B cell (primary cell): ENCODE data around the gene CCKAR. TPM values are rescaled to one million over a fixed set of nuclear protein-coding genes. Genes with fewer than 3 reads are reported as not detected.

ENCODE experiments used
- ATAC-seq: fragments of 200-7000 bp; cut with Tn5 transposase; one replicate; pipeline ENCODE4 v1.10.0; 2021; ENCODE audit warnings: low read depth, mild to moderate bottlenecking, moderate number of reproducible peaks, moderate library complexity
- CTCF ChIA-PET: fragments of 350-600 bp; sonication (Branson Sonifier 250); formaldehyde crosslinking; loops from one replicate; lab custom pipeline; 2021; ENCODE audit warnings: antibody characterized with exemption, inconsistent platforms; lab: Charles Lee
- POLR2A ChIA-PET: fragments of 350-600 bp; sonication (Branson Sonifier 250); formaldehyde crosslinking; loops from one replicate; lab custom pipeline; 2021; ENCODE audit warnings: antibody characterized with exemption; lab: Charles Lee
- DNase-seq: peaks from one replicate; pipeline ENCODE4 v3.0.0; 2013
- H2AFZ ChIP-seq: 2 replicates; pipeline ENCODE4 v1.6.1; 2012; ENCODE audit warnings: mild to moderate bottlenecking, low read depth, low read length; ENCODE audit not compliant: insufficient read depth, poor library complexity, severe bottlenecking
- H3K27ac ChIP-seq, 2 donors: 1 replicate in 1 of 2; 2 replicates in 1 of 2; pipeline ENCODE4 v1.5.1; 2012 to 2013; ENCODE audit warnings: low read length in 2 of 2, mild to moderate bottlenecking in 2 of 2, moderate library complexity in 1 of 2
- H3K27me3 ChIP-seq, 4 experiments: fragments of 200-600 bp in 1 of 4; sonication (generic) in 1 of 4; replicated peaks in 1 of 4; 1 replicate in 2 of 4; 2 replicates in 2 of 4; pipeline versions ENCODE4 v1.6.1 to v1.7.0; 2013 to 2016; ENCODE audit warnings: low read length in 3 of 4, mild to moderate bottlenecking in 2 of 4, mixed read lengths in 1 of 4, moderate library complexity in 1 of 4; ENCODE audit not compliant: insufficient read depth in 4 of 4, control insufficient read depth in 3 of 4; ENCODE audit errors: control extremely low read depth in 1 of 4
- H3K36me3 ChIP-seq, 2 experiments: replicated peaks in 1 of 2; 1 replicate in 1 of 2; 2 replicates in 1 of 2; pipeline versions ENCODE4 v1.6.1 to v1.7.1; 2013; ENCODE audit warnings: low read length in 1 of 2; ENCODE audit not compliant: insufficient read depth in 2 of 2, control insufficient read depth in 1 of 2; ENCODE audit errors: control extremely low read depth in 1 of 2, extremely low read depth in 1 of 2
- H3K4me1 ChIP-seq, 2 donors: fragments of 200-600 bp in 1 of 2; sonication (generic) in 1 of 2; 1 replicate in 1 of 2; 2 replicates in 1 of 2; pipeline versions ENCODE4 v1.5.1 to v1.6.1; 2013 to 2017; ENCODE audit warnings: low read length in 2 of 2; ENCODE audit not compliant: control insufficient read depth in 2 of 2, insufficient read depth in 2 of 2
- H3K4me2 ChIP-seq: replicated peaks from 2 replicates; pipeline ENCODE3; 2012; ENCODE audit warnings: mild to moderate bottlenecking, low read depth, low read length; ENCODE audit not compliant: poor library complexity, severe bottlenecking
- H3K4me3 ChIP-seq, 5 experiments: fragments of 200-600 bp in 1 of 5; sonication (generic) in 1 of 5; 1 replicate in 3 of 5; 2 replicates in 2 of 5; pipeline versions ENCODE4 v1.5.1 to v1.7.0; 2011 to 2016; ENCODE audit warnings: low read length in 4 of 5, mild to moderate bottlenecking in 4 of 5, low read depth in 2 of 5, control low read depth in 1 of 5, moderate library complexity in 1 of 5; ENCODE audit not compliant: insufficient read depth in 1 of 5; ENCODE audit errors: control extremely low read depth in 1 of 5, extremely low read depth in 1 of 5
- H3K79me2 ChIP-seq: fragments of 200-600 bp; sonication (generic); one replicate; pipeline ENCODE4 v1.6.0; 2016; ENCODE audit warnings: low read length; ENCODE audit not compliant: control insufficient read depth, insufficient read depth
- H3K9ac ChIP-seq: fragments of 200-600 bp; sonication (generic); 2 replicates; pipeline ENCODE4 v1.6.1; 2017; ENCODE audit warnings: mild to moderate bottlenecking, low read length, moderate library complexity
- H3K9me3 ChIP-seq, 3 donors: one replicate each; pipeline versions ENCODE4 v1.6.1 to v1.7.1; 2013; ENCODE audit warnings: low read length in 2 of 3; ENCODE audit not compliant: control insufficient read depth in 2 of 3, insufficient read depth in 1 of 3; ENCODE audit errors: control extremely low read depth in 1 of 3
- H4K20me1 ChIP-seq: 2 replicates; pipeline ENCODE4 v1.6.0; 2012; ENCODE audit warnings: mild to moderate bottlenecking, low read length; ENCODE audit not compliant: insufficient read depth, control insufficient read depth, poor library complexity, severe bottlenecking
- H3K27ac Mint-ChIP-seq: one replicate; pipeline ENCODE4 v1.8.0; 2021; ENCODE audit warnings: mixed read lengths
- H3K27me3 Mint-ChIP-seq: one replicate; pipeline ENCODE4 v1.8.0; 2021; ENCODE audit warnings: mixed read lengths
- H3K4me1 Mint-ChIP-seq: one replicate; pipeline ENCODE4 v1.8.0; 2021; ENCODE audit warnings: mixed read lengths
- H3K4me3 Mint-ChIP-seq: one replicate; pipeline ENCODE4 v1.8.0; 2021; ENCODE audit warnings: mixed read lengths
- H3K9me3 Mint-ChIP-seq: one replicate; pipeline ENCODE4 v1.8.0; 2022; ENCODE audit warnings: mixed read lengths; ENCODE audit not compliant: insufficient read depth
- EZH2 ChIP-seq: IDR thresholded peaks from 2 replicates; pipeline ENCODE4 v1.6.1; 2012; ENCODE audit warnings: borderline replicate concordance, low read depth, mild to moderate bottlenecking, moderate library complexity, low read length; ENCODE audit not compliant: insufficient read depth, poor library complexity, severe bottlenecking
- WGBS: methylation state at CpG from one replicate; pipeline ENCODE4 v1.1.5; 2013; ENCODE audit warnings: missing lambda C conversion rate; ENCODE audit not compliant: insufficient coverage; 5-methylcytosine and 5-hydroxymethylcytosine counted together
- intact Hi-C: fragments of 100-400 bp; cut with micrococcal nuclease; formaldehyde crosslinking; loops from one replicate; pipeline ENCODE4 v1.10.0; 2022
- polyA plus RNA-seq: library from polyadenylated mRNA; depleted of rRNA; stranded (reverse); fragments of >200 nt; gene quantifications from 2 replicates; pipeline ENCODE4 v1.2.3, GENCODE V29; 2012
- total RNA-seq, 2 donors: library from RNA; stranded (reverse); fragments of 120-200 nt in 1 of 2; gene quantifications; 1 replicate in 1 of 2; 2 replicates in 1 of 2; pipeline versions ENCODE4 v1.2.3 to v1.2.4, GENCODE V29; 2013 to 2022
- TF ChIP-seq, protein P1 (sequence below): fragments of 200-600 bp; IDR thresholded peaks from one replicate; pipeline ENCODE4 v1.8.0; 2022; ENCODE audit warnings: antibody characterized with exemption, mild to moderate bottlenecking

Gene CCKAR
- total and polyA plus RNA-seq, 2 donors (not counting 1 experiment from before 2014, with no cell fraction given), result not detected

DNA sequence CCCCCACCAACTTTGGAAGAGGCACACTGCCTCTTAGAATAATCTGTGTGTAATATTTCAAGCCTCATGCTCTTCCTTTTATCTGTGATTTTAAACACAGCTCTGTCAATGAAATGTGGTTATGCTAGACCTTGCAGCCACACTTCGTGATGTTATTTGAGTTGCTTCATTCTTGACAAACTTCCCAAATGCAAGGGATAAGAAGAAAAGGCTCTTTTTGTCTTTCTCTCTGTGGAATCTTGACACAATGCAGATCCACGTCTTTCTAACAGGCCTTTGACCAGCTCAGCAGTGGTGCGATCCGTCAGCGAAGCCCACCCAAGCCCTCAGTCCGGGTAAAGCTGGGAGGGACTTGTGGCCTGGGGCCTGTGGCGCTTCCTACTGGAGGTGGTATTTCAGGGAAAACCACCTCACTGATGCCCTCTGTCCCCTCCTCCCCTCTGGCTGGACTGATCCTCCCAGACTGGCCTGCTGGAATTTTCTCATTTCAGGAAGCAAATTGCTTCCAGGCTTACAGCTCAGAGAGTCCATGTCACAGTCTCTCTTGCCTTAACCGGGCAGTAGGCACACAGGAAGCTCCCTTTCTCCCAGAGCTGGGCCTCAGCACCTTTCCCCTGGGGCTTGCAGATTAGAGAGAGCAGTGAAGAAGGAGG is 19.5 kb upstream of the CCKAR start:
- POLR2A ChIA-PET, result no interaction called here
- Histone ChIP-seq H3K9me3 (peaks cover 0 to 2% (median 0%) of the 10 kb centered on the region in 3 donors), H3K4me2 (no peak overlapping the region), H3K36me3 (no peaks in the 10 kb centered on the region), H3K27ac (no peak overlapping the region), H3K9ac (no peak overlapping the region), H4K20me1 (no peaks in the 10 kb centered on the region), H3K79me2 (no peaks in the 10 kb centered on the region), H3K27me3 (peaks cover 0 to 2% (median 0%) of the 10 kb centered on the region in 4 experiments), H3K4me3 (no peak overlapping the region), H2AFZ (no peak overlapping the region), H3K4me1 (no peaks in the 10 kb centered on the region)
- H3K4me1 Mint-ChIP-seq, result no peaks in the 10 kb centered on the region
- intact Hi-C loops, result no loop called here
- CTCF ChIA-PET, result no interaction called here
- no peak for DNase-seq
- no peaks in the 10 kb centered on the region for H3K9me3 Mint-ChIP-seq
- peaks cover 13% of the 10 kb centered on the region for H3K27me3 Mint-ChIP-seq
- no peak overlapping the region for H3K4me3 Mint-ChIP-seq
- TF ChIP-seq, protein P1, sequence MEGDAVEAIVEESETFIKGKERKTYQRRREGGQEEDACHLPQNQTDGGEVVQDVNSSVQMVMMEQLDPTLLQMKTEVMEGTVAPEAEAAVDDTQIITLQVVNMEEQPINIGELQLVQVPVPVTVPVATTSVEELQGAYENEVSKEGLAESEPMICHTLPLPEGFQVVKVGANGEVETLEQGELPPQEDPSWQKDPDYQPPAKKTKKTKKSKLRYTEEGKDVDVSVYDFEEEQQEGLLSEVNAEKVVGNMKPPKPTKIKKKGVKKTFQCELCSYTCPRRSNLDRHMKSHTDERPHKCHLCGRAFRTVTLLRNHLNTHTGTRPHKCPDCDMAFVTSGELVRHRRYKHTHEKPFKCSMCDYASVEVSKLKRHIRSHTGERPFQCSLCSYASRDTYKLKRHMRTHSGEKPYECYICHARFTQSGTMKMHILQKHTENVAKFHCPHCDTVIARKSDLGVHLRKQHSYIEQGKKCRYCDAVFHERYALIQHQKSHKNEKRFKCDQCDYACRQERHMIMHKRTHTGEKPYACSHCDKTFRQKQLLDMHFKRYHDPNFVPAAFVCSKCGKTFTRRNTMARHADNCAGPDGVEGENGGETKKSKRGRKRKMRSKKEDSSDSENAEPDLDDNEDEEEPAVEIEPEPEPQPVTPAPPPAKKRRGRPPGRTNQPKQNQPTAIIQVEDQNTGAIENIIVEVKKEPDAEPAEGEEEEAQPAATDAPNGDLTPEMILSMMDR, result no peak
- no peak for TF ChIP-seq EZH2
- 89% methylated on average over 7 of the region's 8 CpGs for WGBS
- H3K27ac Mint-ChIP-seq, result no peak overlapping the region
- no peak for ATAC-seq

DNA sequence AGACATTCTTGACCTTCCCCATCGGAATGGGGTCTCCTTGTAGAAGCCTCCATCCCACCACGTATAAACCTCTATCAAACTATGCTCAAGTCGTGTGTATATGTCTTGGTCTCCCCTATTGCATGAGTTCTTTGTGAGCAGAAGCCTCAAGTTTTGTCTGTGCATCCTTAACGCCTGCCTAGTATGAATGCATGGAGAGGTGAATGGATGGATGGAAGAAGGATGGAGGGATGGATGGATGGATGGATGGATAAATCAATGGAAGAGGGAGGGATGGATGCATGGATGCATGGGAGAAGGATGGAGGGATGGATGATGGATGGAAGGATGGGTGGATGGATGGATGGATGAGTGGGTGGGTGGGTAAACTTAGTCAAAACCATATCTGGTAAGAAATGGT is 17.0 kb upstream of the CCKAR start:
- H3K4me3 ChIP-seq, result no peak overlapping the region
- ChIA-PET POLR2A (no interaction called here), CTCF (no interaction called here)
- H3K79me2 ChIP-seq, result no peaks in the 10 kb centered on the region
- ATAC-seq, result no peak
- 100% methylated on average over 2 of the region's 4 CpGs for WGBS
- H3K9ac ChIP-seq, result no peak overlapping the region
- no peak overlapping the region for H3K27ac ChIP-seq
- H3K27me3 ChIP-seq, result no peaks in the 10 kb centered on the region
- intact Hi-C loops, result no loop called here
- H4K20me1 ChIP-seq, result no peaks in the 10 kb centered on the region
- Mint-ChIP-seq H3K27ac (no peak overlapping the region), H3K4me1 (no peaks in the 10 kb centered on the region), H3K4me3 (no peak overlapping the region), H3K9me3 (no peaks in the 10 kb centered on the region), H3K27me3 (peaks cover 14% of the 10 kb centered on the region)
- TF ChIP-seq, protein P1, result no peak
- no peak for TF ChIP-seq EZH2
- no peak for DNase-seq
- H3K9me3 ChIP-seq, result no peaks in the 10 kb centered on the region
- no peaks in the 10 kb centered on the region for H3K4me1 ChIP-seq
- H3K4me2 ChIP-seq, result no peak overlapping the region
- H2AFZ ChIP-seq, result no peak overlapping the region
- no peaks in the 10 kb centered on the region for H3K36me3 ChIP-seq
